Measurements from ENCODE around the gene RAB3C.

RAB3C gene

DNA sequence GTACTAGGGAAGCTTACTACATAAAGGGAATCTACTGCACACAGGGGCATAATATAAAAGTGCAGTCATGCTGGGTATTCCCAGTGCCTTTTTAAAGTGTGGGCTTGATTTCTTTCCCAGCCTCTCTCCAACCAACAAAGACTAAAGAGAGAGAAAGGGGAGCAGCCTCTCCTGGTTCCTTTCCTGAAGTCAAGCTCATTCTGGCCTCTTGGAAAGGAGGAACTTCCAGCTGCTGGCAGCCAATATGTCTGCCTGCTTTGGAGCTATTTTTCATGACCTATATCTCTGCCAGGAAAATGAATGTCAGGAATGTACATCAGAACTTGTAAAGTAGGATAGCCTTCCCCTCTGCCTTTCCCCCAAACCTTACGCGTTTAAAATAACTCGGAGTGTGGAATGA lies 57.1 kb downstream of the RAB3C start:
- Histone ChIP-seq H3K36me3 (ENCODE audit: control insufficient read depth, insufficient read depth, low read length) (no peaks in the 10 kb centered on the region), H3K4me3 (replicated peaks; ENCODE audit: low read depth, low read length) (no peak overlapping the region), H3K27me3 (replicated peaks; ENCODE audit: control insufficient read depth, insufficient read depth, low read length) (no peaks in the 10 kb centered on the region)
- TF ChIP-seq CTCF (IDR thresholded peaks at IDR 0.05; ENCODE audit: insufficient read depth, low read length, poor library complexity, severe bottlenecking), result no peak
- DNase-seq (ENCODE audit: extremely low read depth, insufficient read length), result no peak

DNA sequence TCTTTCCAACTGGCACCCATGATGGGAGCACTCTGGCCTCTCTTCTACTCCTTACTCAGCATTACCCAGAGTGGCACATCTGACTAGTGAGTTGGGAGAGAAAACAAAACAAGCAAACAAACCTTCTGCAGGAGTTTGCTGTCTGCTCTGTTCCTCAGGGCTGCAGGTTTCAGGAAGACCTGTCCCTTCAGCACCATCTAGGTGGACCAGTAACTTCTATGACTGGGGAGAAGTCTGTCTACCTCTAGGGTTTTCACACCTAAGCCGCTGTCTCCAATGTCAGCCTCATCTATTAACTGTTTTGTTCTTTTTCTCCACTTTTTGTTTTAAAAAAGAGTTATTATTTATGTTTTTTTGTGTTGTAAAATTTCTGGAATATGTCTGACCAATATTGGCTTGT lies 58.7 kb downstream of the RAB3C start:
- no peak for DNase-seq (ENCODE audit: extremely low read depth, insufficient read length)
- TF ChIP-seq CTCF (IDR thresholded peaks at IDR 0.05; ENCODE audit: insufficient read depth, low read length, poor library complexity, severe bottlenecking), result no peak
- H3K36me3 ChIP-seq (ENCODE audit: control insufficient read depth, insufficient read depth, low read length), result no peaks in the 10 kb centered on the region
- no peak overlapping the region for H3K4me3 ChIP-seq (replicated peaks; ENCODE audit: low read depth, low read length)
- no peaks in the 10 kb centered on the region for H3K27me3 ChIP-seq (replicated peaks; ENCODE audit: control insufficient read depth, insufficient read depth, low read length)

- DNase-seq (ENCODE audit: extremely low read depth, insufficient read length), result no peak
- H3K36me3 ChIP-seq (ENCODE audit: control insufficient read depth, insufficient read depth, low read length), result no peaks in the 10 kb centered on the region
- H3K27me3 ChIP-seq (replicated peaks; ENCODE audit: control insufficient read depth, insufficient read depth, low read length), result no peaks in the 10 kb centered on the region
- no peak for TF ChIP-seq CTCF (IDR thresholded peaks at IDR 0.05; ENCODE audit: insufficient read depth, low read length, poor library complexity, severe bottlenecking)
- no peak overlapping the region for H3K4me3 ChIP-seq (replicated peaks; ENCODE audit: low read depth, low read length)
These were observed 66.0 kb downstream of the RAB3C start for GRCh38 chr5:58648846-58649245.

DNA sequence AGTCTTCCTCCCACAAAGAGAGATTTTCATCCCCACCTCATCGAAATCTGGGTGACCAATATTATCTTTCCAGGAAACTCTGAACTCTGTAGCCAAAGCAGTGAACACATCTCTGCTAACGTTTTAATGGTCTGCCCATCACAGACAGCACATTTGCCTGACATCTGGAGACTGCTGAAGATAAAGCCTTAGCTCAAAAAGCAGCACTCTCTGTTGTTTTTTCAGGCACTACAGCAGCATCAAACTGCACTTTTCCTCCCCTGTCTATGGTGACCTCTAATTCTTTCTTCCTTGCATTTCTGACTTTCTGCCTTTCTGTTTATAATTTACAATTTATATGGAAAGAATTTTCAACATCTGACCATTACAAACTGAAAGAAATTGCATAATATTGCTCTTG lies 66.8 kb downstream of the RAB3C start:
- TF ChIP-seq CTCF (IDR thresholded peaks at IDR 0.05; ENCODE audit: insufficient read depth, low read length, poor library complexity, severe bottlenecking), result no peak

DNA sequence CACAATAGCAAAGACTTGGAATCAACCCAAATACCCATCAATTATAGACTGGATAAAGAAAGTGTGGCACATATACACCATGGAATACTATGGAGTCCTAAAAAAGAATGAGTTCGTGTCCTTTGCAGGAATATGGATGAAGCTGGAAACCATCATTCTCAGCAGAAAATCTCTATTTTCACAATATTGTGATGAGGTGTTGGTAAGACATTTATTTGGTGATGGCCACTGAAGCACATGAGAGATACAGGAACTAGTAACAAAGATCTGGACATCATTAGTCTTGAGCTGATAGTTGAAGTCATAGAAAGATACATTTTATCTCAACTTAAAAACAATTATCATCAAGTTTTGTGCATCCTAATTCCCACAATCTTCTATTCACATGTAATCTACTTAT lies 70.6 kb downstream of the RAB3C start:
- no peaks in the 10 kb centered on the region for H3K36me3 ChIP-seq (ENCODE audit: control insufficient read depth, insufficient read depth, low read length)
- DNase-seq (ENCODE audit: extremely low read depth, insufficient read length), result no peak
- TF ChIP-seq CTCF (IDR thresholded peaks at IDR 0.05; ENCODE audit: insufficient read depth, low read length, poor library complexity, severe bottlenecking), result no peak
- H3K4me3 ChIP-seq (replicated peaks; ENCODE audit: low read depth, low read length), result no peak overlapping the region
- no peaks in the 10 kb centered on the region for H3K27me3 ChIP-seq (replicated peaks; ENCODE audit: control insufficient read depth, insufficient read depth, low read length)

More for the DNA sequence above, 66.8 kb downstream of the RAB3C start:
- H3K27me3 ChIP-seq (replicated peaks; ENCODE audit: control insufficient read depth, insufficient read depth, low read length), result no peaks in the 10 kb centered on the region
- no peak overlapping the region for H3K4me3 ChIP-seq (replicated peaks; ENCODE audit: low read depth, low read length)
- H3K36me3 ChIP-seq (ENCODE audit: control insufficient read depth, insufficient read depth, low read length), result no peaks in the 10 kb centered on the region
- DNase-seq (ENCODE audit: extremely low read depth, insufficient read length), result no peak

DNA sequence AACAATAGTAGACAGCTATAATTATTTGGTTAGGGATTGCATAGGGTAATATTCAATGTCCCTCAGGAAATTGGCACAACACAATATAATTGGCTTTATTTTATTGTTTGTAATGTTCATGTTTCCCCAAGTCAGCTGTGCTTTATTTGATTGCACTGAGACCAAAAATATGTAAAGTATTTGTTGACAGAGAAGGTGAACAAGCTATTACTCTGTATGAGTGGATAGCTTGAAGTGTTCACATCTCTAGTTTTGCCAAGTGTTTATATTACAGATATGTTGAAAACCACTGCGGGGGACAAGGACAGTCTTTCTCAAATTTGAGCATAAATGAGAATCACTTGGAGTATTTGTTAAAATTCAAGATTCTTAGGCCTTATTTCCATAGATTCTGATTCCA lies 83.3 kb downstream of the RAB3C start:
- no peak for DNase-seq (ENCODE audit: extremely low read depth, insufficient read length)
- Histone ChIP-seq H3K4me3 (replicated peaks; ENCODE audit: low read depth, low read length) (no peak overlapping the region), H3K27me3 (replicated peaks; ENCODE audit: control insufficient read depth, insufficient read depth, low read length) (no peaks in the 10 kb centered on the region), H3K36me3 (ENCODE audit: control insufficient read depth, insufficient read depth, low read length) (no peaks in the 10 kb centered on the region)
- no peak for TF ChIP-seq CTCF (IDR thresholded peaks at IDR 0.05; ENCODE audit: insufficient read depth, low read length, poor library complexity, severe bottlenecking)
